ENCODE measurements around the gene GNL3. TPM values are rescaled to one million over a fixed set of nuclear protein-coding genes. Genes with fewer than 3 reads are reported as not detected.
"Not testable (repeated sequence)": the region's sequence is repeated elsewhere in the genome, so short reads cannot be mapped to it uniquely, and the experiment has no call there.

GNL3 gene, protein sequence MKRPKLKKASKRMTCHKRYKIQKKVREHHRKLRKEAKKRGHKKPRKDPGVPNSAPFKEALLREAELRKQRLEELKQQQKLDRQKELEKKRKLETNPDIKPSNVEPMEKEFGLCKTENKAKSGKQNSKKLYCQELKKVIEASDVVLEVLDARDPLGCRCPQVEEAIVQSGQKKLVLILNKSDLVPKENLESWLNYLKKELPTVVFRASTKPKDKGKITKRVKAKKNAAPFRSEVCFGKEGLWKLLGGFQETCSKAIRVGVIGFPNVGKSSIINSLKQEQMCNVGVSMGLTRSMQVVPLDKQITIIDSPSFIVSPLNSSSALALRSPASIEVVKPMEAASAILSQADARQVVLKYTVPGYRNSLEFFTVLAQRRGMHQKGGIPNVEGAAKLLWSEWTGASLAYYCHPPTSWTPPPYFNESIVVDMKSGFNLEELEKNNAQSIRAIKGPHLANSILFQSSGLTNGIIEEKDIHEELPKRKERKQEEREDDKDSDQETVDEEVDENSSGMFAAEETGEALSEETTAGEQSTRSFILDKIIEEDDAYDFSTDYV
- 76.4 TPM for total RNA-seq

- ATAC-seq, result peak; percentile 91
Observed at GRCh38 chr3:52685709-52686691, at the start of gene GNL3, which contains the start of gene PBRM1. Gene GNL3, plus strand, starts transcription at chr3:52686032. Its CDS starts 61 bp downstream, at chr3:52686093. Gene PBRM1, minus strand, starts transcription at chr3:52685913.

GRCh38 chr3:52636673-52637072 is 49.2 kb upstream of the GNL3 start:
- peak; percentile 95 for ATAC-seq

DNA sequence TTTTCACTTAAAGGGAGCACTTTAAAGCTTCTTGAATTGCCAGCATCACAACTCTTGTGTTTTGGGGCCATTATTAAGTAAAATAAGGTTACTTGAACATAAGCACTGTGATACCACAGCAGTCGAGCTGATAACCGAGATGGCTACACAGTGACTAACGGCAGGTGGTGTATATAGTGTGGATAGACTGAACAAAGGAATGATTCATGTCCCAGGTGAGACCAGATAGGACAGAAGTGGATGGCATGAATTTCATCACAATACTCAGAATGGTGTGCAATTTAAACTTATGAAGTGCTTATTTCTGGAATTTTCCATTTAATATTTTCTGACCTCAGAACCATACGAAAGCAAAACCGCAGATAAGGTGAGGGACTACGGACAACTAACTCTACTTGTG is 40.3 kb upstream of the GNL3 start:
- no peak for ATAC-seq

DNA sequence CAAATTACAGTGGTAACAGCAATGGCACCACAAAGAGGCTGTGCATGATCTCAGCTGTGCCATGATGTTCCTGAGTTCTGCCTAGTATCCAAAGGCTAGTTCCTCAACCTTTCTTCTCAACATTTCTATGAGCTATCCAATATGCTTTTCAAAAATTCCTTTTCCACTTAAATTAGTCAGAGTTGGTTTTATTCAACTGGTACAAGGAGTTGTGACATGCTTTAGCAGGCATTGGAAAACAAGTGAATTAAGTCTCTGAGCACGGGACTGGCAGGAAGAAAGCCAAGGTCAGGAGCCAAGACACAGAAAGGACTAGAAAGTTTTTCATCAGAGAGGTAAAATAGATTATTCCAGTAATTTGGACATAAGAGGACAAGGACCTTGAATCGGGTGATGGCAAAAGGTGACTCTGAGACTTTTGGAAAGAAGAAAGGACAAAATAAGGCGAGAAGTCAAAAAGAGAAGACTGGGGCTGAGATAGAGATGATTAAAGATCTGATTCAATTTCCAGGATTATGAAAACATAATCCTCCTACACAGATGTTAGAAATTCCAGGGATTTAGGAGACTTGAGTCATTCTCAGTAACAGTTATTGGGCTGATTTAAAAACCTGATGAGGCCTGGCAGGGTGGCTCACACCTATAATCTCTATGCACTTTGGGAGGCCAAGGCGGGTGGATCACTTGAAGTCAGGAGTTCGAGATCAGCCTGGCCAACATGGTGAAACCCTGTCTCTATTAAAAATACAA is 36.2 kb upstream of the GNL3 start:
- no peak for ATAC-seq

GRCh38 chr3:52650439-52650838 is 35.4 kb upstream of the GNL3 start:
- ATAC-seq, result no peak

DNA sequence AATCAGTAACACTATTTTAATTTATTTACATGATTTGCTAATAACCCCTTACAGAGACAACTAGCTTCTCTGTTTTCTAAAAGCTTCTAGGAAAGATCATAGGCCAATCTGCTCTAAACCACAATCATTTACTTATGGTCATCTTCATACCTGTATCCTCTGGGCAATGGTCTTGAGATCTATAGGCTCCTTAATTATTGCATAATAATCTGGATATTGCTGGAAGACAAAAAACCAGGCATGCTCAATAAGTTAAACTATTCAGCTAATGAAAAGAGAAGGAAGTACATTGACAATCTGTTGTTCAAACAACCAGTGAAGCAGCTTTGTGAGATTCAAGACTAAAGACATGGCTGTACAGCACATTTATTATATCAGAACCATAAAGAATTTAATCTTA is 34.2 kb upstream of the GNL3 start:
- ATAC-seq, result no peak

DNA sequence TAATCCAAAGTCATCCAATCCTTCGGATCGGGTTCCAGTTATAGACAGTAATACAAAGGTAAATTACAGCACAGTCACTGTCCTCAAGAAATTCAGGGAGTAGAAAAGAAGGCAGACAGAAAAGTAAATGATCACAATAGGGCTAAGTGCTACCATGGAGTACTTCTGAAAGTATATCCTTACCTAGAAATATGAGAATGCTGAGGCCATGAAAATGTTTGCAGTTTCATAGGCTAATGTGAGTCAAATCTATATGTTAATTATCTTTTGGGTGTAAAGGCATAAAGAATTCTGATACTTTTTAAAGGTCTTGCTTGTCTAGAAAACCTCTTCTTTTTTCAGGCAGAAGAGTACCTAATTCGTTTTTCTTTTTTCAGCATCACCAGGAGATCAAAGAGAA is 29.9 kb upstream of the GNL3 start:
- no peak for ATAC-seq

- ATAC-seq, result no peak
Observed at GRCh38 chr3:52660046-52660445, 25.8 kb upstream of the GNL3 start.

DNA sequence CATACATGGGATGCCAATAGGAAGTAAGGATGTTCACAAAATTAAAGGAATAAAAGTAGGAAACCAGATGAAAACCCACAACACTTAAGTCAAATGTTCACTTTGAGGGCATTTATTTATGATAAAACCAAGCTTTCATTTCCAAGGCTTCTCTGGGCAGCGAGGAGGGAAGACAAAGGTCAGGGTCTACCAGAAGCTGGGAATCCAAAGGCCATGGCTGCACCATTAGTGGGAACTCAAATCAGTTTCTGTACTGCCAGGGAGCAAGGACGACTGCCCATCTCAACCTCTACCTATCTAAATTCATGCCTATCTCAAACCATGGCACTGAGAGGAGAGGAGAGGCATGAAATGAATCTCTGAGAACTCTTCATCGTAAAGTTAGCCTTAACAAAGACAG is 22.7 kb upstream of the GNL3 start:
- ATAC-seq, result no peak

DNA sequence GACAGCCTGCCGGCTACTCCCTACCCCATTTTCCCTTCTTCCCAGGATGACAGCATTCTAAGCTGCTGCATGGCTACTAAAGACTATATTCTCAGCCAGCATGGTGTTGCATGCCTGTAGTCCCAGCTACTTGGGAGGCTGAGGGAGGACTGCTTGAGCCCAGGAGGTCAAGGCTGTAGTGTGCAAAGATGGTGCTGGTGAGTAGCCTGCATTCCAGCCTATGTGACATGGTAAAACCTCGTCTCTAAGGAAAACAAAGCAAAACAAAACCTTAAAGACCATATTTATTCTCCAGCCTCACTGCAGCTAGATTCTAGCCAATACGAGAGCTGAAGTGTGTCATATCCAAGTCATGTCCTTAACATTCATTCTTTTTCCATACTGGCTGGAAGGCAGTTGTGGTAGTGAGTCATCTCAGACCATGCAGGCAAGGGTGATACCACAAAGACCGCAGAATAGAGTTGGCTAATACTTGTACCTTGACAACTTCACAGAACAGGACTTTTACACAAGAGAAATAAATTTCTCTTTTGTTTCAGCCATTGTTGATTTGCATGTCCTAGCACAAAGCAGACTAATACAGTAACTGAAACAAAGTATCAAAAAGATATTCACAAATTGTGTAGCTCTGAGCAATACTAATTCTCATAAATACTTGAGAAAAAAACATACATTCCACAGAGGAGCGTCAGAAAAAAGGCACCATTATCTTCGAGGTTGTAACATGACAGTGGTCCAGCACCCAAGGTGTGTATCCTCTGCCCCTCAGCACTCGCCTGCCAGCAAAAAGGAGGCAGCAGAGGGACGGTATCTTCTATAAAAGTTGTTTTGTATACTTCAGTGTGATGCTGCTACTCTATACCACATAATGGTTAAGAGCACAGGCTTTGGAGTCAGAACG is 15.0 kb upstream of the GNL3 start:
- ATAC-seq, result peak; percentile 99

GRCh38 chr3:52671676-52672075 is 14.2 kb upstream of the GNL3 start:
- ATAC-seq, result no peak

- ATAC-seq, result not testable (repeated sequence)
Observed at GRCh38 chr3:52676201-52676600, 9.6 kb upstream of the GNL3 start.

DNA sequence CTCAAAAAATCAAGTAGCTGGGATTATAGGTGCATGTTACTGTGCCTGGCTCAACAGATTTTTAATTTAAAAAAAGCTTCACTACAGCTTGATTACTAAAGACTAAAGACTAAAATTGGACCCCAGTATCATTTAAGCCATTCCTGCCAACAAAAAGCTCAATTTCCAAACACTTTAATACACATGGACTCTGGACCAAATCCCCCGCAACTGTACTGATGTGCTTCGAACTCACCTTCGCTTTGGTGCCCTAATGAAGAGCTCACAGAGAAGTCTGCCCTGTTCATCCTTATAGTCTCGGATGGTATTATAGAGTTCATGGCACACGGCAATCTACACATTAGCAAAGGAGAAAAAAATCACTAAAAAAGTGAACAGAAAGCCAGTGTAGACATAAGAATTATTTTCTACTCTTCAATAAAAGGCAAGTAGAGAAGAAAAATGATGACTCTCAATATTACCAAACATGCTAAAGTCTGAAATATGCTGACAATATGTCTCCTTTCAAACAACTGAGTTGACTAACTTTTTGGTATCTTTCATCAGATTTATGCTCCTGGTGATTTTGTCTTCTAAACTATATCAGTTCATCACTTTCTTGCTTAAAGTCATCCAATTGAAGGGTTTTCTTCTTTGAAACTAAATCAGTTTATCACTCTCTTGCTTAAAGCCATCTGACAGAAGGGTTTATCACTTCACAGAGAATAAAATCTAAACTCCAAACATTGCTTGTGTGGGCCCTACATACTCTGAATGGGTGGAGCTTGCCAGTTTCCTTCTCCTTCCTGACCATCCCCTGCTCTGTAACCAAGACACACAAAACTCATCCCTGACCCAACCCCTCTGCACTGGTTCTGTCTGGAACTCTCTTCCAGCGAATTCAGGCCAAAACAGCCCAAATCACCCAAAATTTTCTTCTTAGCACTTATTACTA is 7.3 kb upstream of the GNL3 start:
- no peak for ATAC-seq

- no peak for ATAC-seq
Observed at GRCh38 chr3:52679199-52679538, 6.7 kb upstream of the GNL3 start.

- no peak for ATAC-seq
Observed at GRCh38 chr3:52679811-52680210, 6.0 kb upstream of the GNL3 start.

DNA sequence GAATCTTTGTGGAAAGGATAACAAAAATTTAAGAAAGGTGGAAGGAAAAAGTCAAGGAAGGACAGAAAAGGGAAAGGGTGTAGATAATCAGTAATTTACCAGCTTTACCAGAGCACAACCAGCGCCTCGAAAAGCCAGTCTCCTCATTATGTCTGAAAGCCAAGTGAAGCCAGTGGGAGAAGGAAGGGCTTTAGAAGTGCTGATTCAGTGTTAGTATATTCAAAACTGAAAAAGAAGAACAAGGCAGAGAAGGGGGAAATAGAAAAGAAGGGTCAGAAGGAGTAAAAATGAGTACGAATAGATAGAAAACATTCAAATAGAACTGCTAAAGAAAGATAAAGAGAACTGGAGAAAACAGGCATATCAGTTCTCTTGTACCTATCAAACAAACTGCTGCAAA is 4.2 kb upstream of the GNL3 start:
- ATAC-seq, result no peak

DNA sequence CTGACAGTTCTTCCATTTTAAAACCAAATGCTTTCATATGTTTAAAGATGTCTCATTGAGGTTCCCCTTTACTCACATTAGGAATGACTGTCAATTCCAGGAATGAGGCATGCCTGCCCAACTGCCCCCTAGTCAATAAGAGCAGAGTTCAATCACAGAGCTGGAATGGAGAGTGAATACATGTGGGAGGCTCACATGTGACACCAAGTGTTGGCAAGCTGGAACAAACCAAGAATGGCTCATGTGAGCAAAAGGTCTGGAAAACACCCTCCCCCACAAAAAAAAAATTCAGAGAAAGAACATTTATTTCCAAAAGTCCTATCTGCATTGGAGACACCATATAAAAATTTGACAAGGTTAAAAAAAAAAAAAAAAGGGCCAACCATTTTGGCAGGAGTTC is 3.8 kb upstream of the GNL3 start:
- no peak for ATAC-seq

- ATAC-seq, result no peak
Observed at GRCh38 chr3:52683611-52684010, 2.2 kb upstream of the GNL3 start.

- ATAC-seq, result no peak
Observed at GRCh38 chr3:52684184-52684583, 1.6 kb upstream of the GNL3 start.

- peak; percentile 80 for ATAC-seq
Observed at GRCh38 chr3:52685285-52685708, 535 bp upstream of the GNL3 start.

All from esophagus mucosa (tissue), 1 donor.